Ureter (tissue), 1 donor: ENCODE data around the gene TCEA2. TPM values are rescaled to one million over a fixed set of nuclear protein-coding genes. Genes with fewer than 3 reads are reported as not detected.

Source experiments
- DNase-seq: peaks from one replicate; pipeline ENCODE4 v3.0.0-alpha.2; 2020; ENCODE audit warnings: low spot score
- total RNA-seq: library from RNA; stranded (reverse); gene quantifications from one replicate; pipeline ENCODE4 v1.2.4, GENCODE V29; 2023
- donor health status: DM: yes; HTN: yes; CAD: no.

Gene TCEA2
- total RNA-seq, 1 donor from 2014 or later, result 43.6 TPM

GRCh38 chr20:64108731-64109681 lies 46.0 kb downstream of the TCEA2 start:
- DNase-seq, result peak; percentile 41

GRCh38 chr20:64109831-64110391 lies 46.9 kb downstream of the TCEA2 start:
- DNase-seq, result peak; percentile 31

- peak; percentile 39 for DNase-seq
Observed at GRCh38 chr20:64110411-64111068, 47.5 kb downstream of the TCEA2 start.

GRCh38 chr20:64111841-64112641 lies 49.0 kb downstream of the TCEA2 start:
- DNase-seq, result peak; percentile 22

GRCh38 chr20:64112691-64113443 lies 49.9 kb downstream of the TCEA2 start:
- DNase-seq, result peak; percentile 27

- DNase-seq, result peak; percentile 37
Observed at GRCh38 chr20:64113444-64113775, 50.4 kb downstream of the TCEA2 start.

GRCh38 chr20:64113796-64114355 lies 50.9 kb downstream of the TCEA2 start:
- DNase-seq, result peak; percentile 27

- peak; percentile 34 for DNase-seq
Observed at GRCh38 chr20:64114356-64114971, 51.5 kb downstream of the TCEA2 start.

- DNase-seq, result peak; percentile 36
Observed at GRCh38 chr20:64115171-64115911, 52.3 kb downstream of the TCEA2 start.

GRCh38 chr20:64116016-64116415 lies 53.0 kb downstream of the TCEA2 start:
- peak; percentile 37 for DNase-seq

GRCh38 chr20:64116541-64117431 lies 53.8 kb downstream of the TCEA2 start:
- DNase-seq, result peak; percentile 33

GRCh38 chr20:64117432-64117777 lies 54.4 kb downstream of the TCEA2 start:
- peak; percentile 1 for DNase-seq

GRCh38 chr20:64119301-64119680 lies 56.3 kb downstream of the TCEA2 start:
- no peak for DNase-seq

GRCh38 chr20:64119681-64120341 lies 56.8 kb downstream of the TCEA2 start:
- peak; percentile 29 for DNase-seq

- no peak for DNase-seq
Observed at GRCh38 chr20:64121586-64121985, 58.6 kb downstream of the TCEA2 start.
